Measurements from ENCODE around the gene CES4A.
A peak's percentile ranks its signal among the peaks of the same experiment; 100 is the strongest.
"Not testable (repeated sequence)": the region's sequence is repeated elsewhere in the genome, so short reads cannot be mapped to it uniquely, and the experiment has no call there.

Gene CES4A

DNA sequence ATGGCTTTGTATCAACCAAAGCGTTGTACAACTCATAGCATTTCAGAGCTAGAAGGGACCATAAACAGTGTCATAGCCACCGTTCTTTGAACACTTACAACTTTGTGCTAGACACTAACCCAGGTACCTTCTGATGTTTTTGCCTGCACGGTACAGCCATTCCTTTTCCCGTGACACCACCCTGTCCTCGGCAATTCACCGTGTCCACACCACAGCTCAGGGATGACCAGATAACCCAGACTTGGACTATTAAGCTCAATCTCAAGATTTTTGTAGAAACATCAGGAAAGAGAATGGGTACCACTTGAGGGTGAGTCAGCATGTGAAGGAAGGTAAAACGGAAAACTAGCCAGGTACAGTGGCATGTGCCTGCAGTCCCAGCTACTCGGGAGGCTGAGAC, 30.8 kb downstream of the CES4A start:
- DNase-seq (ENCODE audit: low read depth, low spot score) = no peak

DNA sequence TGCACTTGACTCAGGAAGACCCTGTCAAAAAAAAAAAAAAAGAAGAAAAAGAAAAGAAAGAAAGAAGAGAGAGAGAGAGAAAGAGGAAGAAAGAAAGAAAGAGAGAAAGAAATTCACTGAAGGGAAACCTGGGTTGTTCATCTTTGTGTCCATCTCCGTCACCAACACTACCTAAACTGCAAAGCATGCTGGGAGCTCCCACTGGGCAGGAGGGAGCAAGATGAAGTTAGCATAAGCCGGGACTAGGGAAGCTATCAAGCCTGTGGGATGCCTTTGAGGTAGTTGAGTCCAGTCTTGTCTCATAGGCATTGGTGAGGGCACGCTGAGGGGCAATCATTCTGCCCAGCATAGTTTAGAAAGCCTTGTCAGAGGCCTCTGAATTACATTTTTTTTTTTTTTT, 32.9 kb downstream of the CES4A start:
- DNase-seq (ENCODE audit: low read depth, low spot score) = no peak

DNA sequence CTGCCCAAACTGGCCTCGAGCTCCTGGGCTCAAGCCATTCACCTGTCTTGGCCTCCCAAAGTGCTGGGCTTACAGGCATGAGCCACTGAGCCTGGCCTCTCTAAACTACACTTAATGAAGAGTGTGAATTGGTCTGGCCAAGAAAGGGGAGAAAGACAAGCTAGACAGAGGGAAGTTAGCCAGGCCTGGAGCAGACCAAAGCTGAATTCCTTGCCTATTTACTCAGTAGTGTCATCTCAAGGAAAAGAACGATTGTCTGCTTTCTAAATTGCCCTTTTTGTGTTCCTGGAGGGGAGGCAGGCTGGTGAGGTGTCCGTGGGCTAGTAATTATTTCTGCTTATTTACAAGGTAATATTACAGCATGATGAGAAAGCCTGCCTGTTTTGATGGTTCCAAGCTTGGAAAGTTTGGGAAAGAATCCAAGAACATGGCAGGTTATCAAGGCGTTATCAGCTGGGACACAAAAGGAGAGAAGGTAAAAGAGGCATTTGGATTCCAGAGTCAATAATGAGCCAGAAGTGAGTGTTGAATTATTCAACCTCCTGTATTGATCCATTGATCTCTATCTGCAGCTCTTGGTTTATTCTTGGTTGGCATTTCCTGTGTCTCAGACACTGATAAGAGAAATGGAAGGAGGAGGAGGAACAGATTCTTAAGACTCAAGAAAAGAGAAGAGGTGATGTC, 34.3 kb downstream of the CES4A start:
- no peak for DNase-seq (ENCODE audit: low read depth, low spot score)

DNA sequence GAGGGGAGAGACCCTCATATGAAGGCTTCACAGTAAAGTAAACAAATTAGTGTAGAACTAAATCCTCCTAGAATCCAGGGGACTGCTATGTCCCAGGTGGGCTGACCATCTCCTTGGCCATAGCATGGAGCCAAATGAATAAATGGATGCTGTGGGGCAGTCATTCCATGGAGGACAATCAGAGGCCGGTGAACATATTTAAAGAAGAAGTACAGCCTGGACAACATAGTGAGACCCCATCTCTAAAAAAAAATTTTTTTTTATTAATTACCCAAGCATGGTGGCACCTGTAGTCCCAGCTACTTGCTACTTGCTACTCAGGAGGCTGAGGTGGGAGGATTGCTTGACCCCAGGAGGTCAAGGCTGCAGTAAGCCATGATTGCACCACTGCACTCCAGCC, 35.3 kb downstream of the CES4A start:
- no peak for DNase-seq (ENCODE audit: low read depth, low spot score)

DNA sequence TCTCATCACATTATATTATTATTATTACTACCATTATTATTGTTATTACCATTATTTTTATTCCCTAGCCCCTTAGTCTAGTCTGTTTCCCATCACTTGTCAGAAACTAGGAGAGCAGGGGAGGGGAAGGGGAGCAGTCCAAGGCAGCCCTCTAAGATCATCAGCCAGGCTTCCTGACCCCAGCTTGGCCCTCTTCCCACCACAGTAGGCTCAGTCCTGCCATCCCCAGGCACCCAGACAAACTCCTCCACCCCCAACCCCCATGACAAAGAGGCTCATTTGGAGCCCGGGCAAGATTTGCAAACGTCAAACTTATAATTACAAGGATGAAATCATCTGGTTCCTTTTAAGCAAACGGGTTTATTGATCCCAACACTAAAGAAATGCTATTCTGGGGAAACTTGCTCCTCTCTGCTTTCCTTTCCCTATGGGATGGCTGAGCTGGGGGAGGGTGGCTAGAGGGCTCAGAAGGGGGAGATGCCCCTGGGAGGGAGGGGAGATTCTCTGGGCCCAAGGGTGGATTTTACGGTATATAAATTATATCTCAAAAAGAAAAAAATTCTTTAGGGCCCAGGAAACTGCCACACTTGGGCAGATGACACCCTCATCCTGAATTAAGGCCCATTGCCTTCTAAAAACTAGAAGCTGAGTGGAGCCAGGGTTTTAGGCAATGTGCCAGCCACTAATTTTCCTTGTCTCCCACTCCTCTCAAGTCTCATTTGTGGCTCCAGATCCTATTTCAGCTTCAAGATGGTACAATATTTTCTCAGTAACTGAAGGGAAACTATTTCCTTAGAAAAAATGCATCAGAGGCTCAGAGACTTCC, 36.2 kb downstream of the CES4A start:
- DNase-seq (ENCODE audit: low read depth, low spot score) = no peak

DNA sequence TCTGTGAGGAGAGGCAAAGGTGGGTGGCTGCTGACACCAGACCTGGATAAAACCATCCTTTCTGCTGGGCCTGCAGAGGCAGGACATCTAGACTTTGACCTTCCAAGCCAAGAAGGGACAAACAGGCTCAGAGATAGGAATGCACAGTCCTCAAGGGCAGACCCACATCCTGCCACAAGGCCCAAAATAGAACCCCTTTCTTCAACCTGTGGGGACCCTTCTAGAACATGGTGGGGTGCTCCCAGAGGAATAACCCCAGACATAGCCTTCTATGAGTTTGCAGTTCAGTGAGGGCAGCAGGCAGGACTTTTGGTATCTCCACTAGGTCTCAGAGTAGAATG, 36.8 kb downstream of the CES4A start:
- no peak for DNase-seq (ENCODE audit: low read depth, low spot score)

DNA sequence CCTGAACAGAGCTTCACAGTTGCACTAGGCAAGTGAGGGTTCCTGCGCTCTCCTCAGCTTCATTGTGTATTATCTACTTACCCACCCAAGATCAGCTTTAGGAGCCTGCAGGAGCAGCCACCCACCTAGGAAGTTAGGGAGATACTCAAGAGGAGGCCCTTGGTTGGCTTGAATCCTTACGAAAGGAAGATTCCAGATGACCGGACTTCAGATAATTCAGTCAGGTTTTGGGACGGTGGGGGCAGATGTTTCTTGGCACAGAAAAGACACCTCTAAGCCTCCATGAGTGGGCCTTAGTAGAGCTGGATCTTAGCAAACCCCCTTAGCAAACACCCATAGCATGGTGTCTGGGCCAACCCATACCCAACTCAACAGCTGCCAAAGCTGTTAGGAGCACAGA, 38.2 kb downstream of the CES4A start:
- DNase-seq (ENCODE audit: low read depth, low spot score) = no peak

DNA sequence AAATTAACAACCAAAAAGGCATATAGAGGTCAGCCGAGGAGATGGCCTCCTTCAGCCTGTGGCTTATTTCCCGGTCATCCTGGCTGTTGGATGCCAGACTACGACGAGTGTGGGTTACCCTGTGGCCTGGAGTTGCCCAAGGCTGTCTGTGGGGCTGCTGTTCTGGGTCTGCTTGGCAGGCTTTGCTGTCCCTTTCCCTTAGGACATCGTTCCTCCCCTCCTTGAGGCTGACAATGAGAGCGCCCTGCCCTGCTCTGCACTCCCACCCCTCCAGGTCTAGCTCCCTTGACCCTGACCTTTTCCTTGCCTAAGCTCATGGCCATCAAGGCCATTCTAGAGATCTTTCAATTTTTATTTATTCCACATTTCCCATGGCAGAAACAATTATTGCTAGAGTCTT, 38.7 kb downstream of the CES4A start:
- no peak for DNase-seq (ENCODE audit: low read depth, low spot score)

DNA sequence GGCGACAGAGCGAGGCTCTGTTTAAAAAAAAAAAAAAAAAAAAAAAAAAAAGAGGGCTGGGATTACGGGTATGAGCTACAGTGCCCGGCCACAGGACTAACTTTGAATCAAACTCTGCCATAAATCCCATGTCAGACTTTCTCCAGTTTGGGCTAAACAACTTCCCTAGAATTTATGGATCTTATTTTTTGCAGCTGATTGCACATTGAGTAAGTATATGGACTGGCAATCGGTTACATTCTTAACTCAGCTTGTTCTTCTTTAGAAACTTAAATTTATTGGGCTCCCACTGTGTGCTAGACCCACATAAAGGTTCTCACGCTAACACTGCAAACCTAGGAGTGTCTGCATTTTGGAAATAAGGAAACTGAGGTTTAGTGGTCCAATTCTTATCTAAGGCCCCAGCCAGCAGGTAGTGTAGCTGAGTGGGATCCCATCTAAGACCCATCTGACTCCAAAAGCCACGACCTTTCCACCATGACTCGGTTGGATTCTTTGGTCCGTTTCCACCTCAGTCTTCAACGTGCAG, 39.8 kb downstream of the CES4A start:
- DNase-seq (ENCODE audit: low read depth, low spot score) = no peak

DNA sequence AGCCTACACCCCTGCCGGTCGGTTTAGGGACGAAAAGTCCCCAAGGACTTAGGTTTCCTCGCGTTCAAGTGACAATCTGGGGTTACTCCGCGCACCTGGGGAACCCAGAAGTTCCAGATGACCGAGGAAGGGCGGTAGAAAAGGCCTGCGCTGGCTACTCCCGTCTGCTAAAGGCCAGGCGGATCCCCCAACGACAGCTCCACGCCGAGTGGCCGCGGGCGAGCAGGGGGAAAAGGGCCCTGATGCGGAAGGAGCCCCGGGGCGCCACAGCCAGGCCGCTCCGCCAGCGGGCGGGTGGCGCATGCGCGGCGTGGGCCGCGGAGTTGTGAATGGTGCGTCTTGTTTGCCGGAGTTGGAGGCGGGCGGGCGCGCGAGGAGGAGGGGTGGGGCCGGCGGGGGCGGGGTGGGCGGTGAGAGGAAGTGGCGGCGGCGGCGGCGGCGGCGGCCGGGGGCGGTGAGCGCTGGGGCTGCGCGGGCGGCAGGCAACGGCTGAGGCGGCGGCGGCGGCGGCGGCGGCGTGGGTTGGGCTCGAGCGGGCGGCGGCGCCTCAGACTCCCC, 40.4 kb downstream of the CES4A start, which contains the start of gene CBFB:
CBFB (plus strand) TSS at position 454 of the 558 bp plus-strand sequence. CDS start 259 bp downstream, outside the sequence.
- DNase-seq (ENCODE audit: low read depth, low spot score) = peak; percentile 87

DNA sequence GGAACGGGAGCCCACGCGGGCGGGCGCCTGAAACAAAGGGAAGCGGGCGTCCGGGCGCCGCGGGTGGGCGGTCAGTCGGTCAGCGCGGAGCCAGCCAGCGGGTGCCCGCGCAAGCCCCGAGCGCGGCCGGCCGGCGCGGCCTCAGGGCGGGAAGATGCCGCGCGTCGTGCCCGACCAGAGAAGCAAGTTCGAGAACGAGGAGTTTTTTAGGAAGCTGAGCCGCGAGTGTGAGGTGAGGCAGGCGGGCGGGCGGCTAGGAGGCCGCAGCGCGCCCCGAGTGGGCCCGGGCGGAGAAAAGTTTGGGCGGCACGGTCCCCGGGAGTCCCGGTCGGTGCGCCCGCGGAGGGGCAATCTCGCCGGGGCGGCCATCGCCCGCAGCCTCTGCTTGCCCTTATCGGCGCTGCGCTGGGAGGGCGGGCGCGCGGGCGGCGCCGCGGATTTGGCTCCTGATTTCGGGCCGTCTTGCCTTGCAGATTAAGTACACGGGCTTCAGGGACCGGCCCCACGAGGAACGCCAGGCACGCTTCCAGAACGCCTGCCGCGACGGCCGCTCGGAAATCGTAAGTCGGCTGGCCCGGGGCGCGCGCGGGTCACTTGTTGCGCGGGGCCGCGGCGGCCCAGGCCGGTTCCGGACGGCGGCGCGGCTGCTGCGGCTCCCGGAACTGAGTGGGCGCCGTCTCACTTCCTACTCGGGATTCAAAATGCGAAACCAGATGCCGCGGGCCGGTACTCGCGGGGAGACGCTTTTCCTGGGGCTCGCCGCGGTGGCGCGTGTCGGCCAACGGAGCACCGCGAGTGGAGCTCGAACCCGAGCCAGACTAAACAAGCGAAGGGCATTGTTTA, 41.1 kb downstream of the CES4A start:
- DNase-seq (ENCODE audit: low read depth, low spot score) = peak; percentile 26

DNA sequence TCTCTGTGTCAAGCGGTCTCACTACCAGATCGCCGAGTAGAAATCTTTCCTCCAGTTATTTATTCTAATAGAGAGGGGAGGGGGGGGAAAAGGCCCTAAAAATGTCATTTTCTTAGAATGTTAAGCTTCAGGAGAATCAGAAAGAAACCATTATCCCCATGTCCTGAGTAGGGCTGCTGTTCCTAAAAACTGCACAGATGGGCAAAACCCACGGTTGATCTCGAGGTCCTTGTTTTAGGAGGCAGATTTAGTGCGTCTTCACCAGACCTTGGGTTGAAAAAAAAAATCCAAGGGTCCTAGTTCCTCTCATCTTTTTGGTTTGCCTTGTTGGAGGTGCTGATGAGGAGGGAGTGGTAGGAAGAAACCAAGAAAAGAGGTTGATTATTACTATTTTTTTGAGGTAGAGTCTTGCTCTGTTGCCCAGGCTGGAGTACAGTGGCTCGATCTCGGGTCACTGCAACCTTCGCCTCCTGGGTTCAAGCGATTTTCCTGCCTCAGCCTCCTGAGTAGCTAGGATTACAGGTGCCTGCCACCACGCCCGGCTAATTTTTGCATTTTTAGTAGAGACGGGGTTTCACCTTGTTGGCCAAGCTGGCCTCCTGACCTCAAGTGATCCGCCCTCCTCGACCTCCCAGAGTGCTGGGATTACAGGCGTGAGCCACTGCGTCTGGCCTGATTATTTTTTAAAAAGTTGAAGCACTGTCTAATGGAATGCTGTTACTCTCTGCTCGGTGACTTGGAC, 42.0 kb downstream of the CES4A start:
- no peak for DNase-seq (ENCODE audit: low read depth, low spot score)

DNA sequence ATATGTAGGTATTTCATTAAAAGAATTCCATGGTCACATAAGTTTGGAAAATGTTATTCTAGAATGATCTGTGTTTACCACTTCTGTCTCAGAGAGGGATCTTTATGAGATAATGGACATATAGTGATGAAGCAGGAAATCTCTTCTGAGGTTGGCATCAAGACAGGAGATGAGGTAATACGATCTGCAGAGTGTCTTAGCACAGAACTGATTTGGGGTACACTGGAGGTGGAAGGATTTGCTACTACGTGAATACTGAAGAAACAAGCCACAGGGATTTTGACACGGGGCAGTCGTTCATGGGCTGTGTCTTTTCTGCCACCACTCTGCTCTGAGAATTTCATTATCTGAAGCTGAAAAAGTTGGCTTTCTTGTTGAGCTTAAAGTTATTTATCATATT, 46.1 kb downstream of the CES4A start:
- DNase-seq (ENCODE audit: low read depth, low spot score) = no peak

DNA sequence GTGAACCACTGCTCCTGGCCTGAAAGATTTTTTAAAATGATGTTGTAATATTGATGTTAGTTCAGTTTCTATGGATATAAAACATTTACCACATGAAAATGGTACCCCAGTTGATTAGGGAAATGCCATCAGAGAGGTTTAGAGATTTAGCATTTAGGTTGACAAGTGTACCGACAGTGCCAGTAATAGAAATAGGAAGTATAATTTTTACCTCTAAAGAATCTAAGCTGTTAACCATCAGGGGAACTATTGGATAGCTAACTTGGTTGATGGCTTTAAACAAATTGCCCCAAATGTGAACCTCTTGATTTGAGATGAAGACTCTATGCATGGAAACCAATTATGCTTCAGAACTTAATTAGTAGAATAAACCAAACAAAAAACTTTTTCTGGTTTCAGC, 47.0 kb downstream of the CES4A start:
- DNase-seq (ENCODE audit: low read depth, low spot score) = no peak

DNA sequence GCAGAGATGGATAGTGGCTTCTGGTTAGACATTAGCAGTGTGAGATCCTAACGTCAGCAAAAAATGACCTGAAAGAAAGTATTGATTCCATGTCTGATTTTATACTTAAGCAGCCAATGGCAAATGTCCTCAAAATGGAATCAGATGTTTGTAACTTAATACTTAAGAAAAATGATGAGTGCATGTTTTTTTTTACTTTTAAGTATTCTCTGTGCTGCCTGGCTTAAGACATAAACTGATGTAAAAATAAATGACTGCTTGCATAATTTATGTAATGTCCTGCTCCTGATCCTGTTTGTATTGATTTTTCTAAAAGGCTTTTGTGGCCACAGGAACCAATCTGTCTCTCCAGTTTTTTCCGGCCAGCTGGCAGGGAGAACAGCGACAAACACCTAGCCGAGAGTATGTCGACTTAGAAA, 47.9 kb downstream of the CES4A start:
- no peak for DNase-seq (ENCODE audit: low read depth, low spot score)

DNA sequence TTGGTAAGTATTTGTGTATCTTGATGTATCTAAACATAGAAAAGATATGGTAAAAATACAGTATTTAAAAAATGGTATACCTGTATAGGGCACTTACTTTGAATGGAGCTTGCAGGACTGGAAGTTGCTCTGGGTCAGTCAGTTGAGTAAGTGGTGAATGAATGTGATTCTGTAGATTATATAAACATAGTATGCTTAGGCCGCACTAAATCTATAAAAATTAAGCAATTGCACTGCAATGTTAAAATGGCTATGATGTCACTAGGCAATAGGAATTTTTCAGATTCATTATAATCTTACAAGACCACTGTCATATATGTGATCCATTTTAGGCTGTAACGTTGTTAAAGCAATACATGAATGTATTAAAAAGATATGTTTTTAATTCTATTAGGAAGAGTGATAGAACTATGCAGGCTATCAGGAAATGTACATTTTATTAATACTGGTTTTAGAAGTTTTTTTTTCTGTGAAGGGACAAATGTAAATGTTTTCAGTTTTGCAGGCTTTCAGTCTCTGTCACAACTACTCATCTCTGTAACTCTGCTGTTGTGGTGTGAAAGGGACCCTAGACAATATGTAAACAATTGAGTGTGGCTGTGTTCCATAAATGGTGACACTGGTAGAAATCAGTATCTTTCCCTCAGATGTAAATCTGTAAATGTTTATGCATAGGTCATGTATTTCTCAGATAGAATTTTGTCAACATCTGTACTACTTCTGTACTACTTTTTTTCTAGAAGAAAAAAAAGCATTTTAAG, 51.1 kb downstream of the CES4A start:
- DNase-seq (ENCODE audit: low read depth, low spot score) = no peak

DNA sequence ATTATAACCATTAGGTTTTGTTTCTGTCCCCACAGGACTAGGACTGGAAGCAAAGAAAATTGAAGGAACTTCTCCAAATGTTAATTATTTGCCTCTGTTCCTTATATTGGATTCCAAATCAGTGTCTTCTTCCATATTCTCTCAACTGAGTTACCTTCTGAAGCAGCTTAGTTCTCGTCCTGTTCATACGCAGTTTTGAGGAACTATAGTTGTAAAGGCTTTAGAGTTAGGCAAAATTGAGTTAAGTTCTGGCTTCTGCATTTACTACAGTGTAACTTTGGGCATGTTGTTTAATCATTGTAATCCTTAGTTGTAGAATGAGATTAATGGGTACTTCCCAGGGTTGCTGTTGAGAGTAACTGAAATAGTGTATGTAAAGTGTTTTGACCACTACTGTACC, 51.8 kb downstream of the CES4A start:
- DNase-seq (ENCODE audit: low read depth, low spot score) = no peak

DNA sequence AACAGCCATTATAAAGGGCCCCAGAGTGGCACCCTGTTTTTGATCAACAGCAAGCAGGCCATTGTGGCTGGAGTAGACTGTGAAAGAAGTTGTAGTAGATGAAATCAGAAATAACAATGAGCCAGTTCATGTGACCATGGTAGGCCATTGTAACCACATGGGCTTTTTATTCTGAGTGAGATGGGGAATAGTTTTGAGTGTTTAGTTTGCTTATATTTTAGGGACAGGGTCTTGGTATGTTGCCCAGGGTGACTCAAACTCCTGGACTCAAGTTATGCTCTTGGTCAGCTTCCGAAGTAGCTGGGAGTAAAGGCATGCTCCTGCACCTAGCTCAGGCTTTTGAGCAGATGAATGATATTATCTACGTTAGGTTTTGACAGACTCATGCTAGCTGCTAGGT, 52.5 kb downstream of the CES4A start:
- DNase-seq (ENCODE audit: low read depth, low spot score) = no peak

DNA sequence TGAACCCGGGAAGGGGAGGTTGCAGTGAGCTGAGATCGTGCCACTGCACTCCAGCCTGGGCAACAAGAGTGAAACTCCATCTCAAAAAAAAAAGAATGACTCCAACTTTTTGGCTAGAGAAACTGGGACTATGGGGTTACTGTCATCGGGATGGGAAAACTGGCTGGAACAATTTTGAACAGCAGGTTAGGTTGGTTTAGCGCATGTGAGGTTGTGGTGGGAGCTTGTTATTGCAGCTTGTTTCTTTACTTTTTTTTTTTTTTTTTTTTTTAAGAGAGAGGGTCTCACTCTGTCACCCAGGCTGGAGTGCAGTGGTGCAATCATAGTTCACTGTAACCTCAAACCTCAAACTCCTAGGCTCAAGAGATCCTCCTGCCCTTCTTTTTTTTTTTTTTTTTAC, 53.1 kb downstream of the CES4A start:
- DNase-seq (ENCODE audit: low read depth, low spot score) = not testable (repeated sequence)

DNA sequence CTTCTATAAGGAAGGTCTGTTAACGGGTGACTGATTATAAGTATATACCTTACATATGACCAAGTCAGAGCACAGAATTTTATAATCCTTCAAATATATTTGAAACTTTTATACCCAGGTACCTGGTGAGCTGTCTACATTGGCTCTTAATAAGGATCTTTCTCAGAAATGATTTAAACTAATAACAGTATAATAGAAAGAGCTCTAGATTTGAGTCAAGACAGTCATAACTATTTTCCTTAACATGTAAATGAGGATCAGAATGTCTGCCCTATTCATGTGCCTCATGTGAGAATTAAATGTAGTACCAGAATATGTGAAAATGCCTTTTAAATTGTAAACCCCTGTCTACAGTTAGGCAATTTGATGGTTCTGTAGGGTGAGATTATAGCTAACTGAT, 55.0 kb downstream of the CES4A start:
- no peak for DNase-seq (ENCODE audit: low read depth, low spot score)

All from activated CD4-positive, CD25-positive, alpha-beta regulatory T cell treated with anti-CD3 and anti-CD28 coated beads, Interleukin-2, amount 50 U/mL, for 16 hours (primary cell).